LNCaP clone FGC (cell line): ENCODE measurements around the gene TPR.

Experiments
- DNase-seq: peaks from one replicate; pipeline ENCODE4 v3.0.0-alpha.2; 2011; ENCODE audit warnings: low read depth
- H3K4me3 ChIP-seq: 2 replicates; pipeline ENCODE4 v1.5.1; 2011; ENCODE audit warnings: mild to moderate bottlenecking, low read depth, low read length, control low read depth
- CTCF ChIP-seq: IDR thresholded peaks from 2 replicates; pipeline ENCODE4 v1.5.1; 2012; ENCODE audit warnings: mild to moderate bottlenecking; ENCODE audit not compliant: control insufficient read depth, insufficient read depth; ENCODE audit errors: extremely low read depth

Gene TPR

DNA sequence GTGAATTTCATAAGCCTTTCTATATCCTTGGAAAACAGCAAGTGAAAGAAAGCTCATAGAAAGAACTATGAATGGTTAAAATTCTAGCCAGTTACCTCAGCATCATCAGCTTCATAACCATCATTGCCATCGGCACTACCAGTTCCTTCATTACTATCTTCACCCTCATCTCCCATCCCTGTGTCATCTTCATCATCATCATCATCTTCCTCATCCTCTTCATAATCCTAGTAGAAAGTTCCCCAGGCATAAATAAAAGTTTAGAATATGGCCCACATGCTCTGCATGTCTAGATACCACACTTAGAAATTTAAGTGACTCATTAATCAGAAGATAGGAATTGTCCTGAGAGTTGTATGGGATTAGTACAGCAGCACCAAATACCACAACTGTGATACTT lies 49.0 kb downstream of the TPR start:
- TF ChIP-seq CTCF: no peak
- no peak overlapping the region for H3K4me3 ChIP-seq
- no peak for DNase-seq

- H3K4me3 ChIP-seq: no peak overlapping the region
- 0 out of 2 replicates have a peak, but pooled peaks have one; percentile 15 for TF ChIP-seq CTCF
- DNase-seq: no peak
Observed at GRCh38 chr1:186325239-186325638, 49.8 kb downstream of the TPR start.

DNA sequence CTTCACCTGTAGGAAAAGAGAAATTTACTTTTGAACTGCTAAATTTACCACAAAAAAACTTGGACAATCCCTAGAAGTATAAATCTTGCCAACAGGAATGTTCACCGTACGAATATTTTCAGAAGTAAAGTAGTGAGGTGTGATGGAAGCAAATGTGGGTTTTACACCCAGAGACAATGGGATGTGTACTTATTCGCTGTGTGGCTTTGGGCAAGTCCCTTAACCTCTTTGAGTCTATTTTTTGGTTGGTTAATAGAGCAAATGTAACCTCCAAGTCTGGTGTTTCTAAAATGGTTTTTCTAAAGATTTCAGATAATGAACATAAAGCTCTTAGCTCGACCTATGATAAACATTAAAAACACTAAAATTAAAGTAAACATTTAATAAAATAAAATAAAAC lies 51.2 kb downstream of the TPR start:
- TF ChIP-seq CTCF: no peak
- no peak overlapping the region for H3K4me3 ChIP-seq
- DNase-seq: no peak

- no peak for DNase-seq
- no peak for TF ChIP-seq CTCF
- H3K4me3 ChIP-seq: no peak overlapping the region
Observed at GRCh38 chr1:186315570-186315969, 59.5 kb downstream of the TPR start.

GRCh38 chr1:186311375-186312051 lies 63.5 kb downstream of the TPR start:
- DNase-seq: no peak
- no peak overlapping the region for H3K4me3 ChIP-seq
- TF ChIP-seq CTCF: no peak

DNA sequence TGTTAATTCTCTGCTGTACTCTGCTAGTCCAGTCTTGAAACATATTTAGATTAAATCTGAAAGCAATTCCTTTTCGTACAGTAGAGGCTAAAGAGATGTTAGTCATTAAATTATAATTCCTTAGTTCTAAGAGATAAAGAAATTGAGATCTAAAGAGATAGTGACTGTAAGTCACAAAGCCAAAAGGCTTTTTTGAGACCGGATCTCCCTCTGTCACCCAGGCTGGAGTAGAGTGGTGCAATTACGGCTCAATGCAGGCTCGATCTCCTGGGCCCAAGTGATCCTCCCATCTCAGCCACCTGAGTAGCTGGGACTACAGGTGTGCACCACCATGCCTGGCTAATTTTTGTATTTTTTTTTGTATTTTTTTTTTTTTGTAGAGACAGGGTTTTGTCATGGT lies 64.7 kb downstream of the TPR start:
- no peak overlapping the region for H3K4me3 ChIP-seq
- TF ChIP-seq CTCF: no peak
- DNase-seq: no peak
